Stimulated activated CD8-positive, alpha-beta memory T cell treated with anti-CD3 and anti-CD28 coated beads, Interleukin-2, amount 100 ng/mL, for 1 hour (primary cell): ENCODE data around the gene CPNE9.

ENCODE experiments used
- DNase-seq, 2 donors: peaks; one replicate each; pipeline ENCODE4 v3.0.0-alpha.2; 2020; ENCODE audit warnings: low read depth in 2 of 2

CPNE9 gene, protein sequence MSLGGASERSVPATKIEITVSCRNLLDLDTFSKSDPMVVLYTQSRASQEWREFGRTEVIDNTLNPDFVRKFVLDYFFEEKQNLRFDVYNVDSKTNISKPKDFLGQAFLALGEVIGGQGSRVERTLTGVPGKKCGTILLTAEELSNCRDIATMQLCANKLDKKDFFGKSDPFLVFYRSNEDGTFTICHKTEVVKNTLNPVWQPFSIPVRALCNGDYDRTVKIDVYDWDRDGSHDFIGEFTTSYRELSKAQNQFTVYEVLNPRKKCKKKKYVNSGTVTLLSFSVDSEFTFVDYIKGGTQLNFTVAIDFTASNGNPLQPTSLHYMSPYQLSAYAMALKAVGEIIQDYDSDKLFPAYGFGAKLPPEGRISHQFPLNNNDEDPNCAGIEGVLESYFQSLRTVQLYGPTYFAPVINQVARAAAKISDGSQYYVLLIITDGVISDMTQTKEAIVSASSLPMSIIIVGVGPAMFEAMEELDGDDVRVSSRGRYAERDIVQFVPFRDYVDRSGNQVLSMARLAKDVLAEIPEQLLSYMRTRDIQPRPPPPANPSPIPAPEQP

GRCh38 chr3:9703736-9704346 is at the start of gene CPNE9:
TSS of gene CPNE9 (plus strand) at chr3:9703833. CDS start at chr3:9703997, 164 bp downstream.
- DNase-seq = no peak

DNA sequence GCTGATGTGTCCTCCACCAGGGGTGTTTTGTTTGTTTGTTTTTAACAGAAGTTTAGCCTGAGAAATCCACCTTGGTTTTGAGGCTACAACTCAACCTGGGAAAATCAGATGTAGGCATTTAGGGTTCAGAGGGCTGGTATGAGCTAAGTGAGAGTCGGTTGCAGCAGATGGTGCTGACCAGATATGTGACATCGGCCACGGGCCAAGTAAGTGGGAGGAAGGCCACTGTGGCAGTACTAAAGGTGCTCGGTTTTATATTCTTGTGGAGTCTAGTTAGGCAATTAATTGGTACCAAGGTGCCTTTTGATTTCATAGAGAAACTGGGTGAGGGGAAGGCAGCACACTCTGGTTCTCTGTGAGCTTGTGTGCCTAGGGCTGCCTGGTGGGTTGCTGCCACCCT is 43.8 kb upstream of the CPNE9 start:
- no peak for DNase-seq

- no peak for DNase-seq
Observed at GRCh38 chr3:9660972-9661371, 42.7 kb upstream of the CPNE9 start.

- DNase-seq = no peak
Observed at GRCh38 chr3:9664119-9664751, 39.4 kb upstream of the CPNE9 start.

- DNase-seq = no peak
Observed at GRCh38 chr3:9666704-9667445, 36.8 kb upstream of the CPNE9 start.

DNA sequence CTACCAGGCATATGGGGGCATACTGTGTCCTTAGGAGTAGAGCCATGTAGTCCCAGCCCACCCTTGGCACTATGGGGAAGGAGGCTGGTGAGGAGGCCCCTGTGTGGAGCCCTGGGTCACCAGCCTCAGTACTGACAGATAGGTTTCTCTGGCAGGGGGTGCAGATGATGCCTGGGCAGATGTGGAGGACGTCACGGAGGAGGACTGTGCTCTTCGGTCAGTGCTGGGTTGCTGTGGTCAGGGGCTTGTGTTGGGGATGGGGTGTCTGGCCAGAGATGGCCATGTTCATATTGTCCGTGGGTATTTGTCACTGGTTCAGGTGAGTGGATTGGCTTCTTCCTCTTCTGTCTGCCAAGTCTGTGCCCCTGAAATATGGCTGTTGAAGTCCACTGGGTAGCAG is 34.4 kb upstream of the CPNE9 start:
- DNase-seq = no peak

DNA sequence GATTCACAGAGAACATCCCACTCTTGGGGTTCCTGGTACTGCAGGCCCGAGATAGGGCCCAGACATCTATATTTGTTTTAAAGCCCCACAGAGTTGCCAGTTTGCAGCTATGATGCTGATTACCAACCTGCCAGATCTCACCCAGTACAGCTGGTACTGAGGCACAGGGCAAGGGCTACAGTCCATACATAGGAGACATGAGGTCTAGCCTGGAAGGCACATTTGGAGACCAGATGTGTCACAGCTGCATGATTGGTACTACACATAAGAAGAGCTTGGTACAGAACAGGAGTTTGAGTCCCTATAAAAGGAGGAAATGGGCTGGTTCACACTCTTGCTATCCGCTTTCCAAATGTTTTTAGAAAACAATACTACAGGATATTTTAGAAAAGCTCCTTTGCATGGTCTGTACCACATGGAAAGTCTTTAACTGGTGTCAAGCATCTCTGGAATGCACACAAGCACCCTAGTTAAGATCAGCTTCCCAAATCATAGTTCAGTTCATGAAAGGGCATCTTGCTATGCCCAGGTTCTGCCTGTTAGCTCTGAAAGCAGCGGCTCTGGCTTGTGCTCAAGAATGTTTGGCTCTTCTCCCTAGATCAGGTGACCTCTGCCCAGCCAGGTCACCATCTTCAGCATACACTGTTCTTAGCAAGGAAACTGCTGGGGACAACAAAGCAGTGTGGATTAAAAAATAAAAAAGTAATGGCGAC is 33.8 kb upstream of the CPNE9 start:
- no peak for DNase-seq

GRCh38 chr3:9673082-9673481 is 30.6 kb upstream of the CPNE9 start:
- no peak for DNase-seq

GRCh38 chr3:9673752-9674151 is 29.9 kb upstream of the CPNE9 start:
- no peak for DNase-seq

DNA sequence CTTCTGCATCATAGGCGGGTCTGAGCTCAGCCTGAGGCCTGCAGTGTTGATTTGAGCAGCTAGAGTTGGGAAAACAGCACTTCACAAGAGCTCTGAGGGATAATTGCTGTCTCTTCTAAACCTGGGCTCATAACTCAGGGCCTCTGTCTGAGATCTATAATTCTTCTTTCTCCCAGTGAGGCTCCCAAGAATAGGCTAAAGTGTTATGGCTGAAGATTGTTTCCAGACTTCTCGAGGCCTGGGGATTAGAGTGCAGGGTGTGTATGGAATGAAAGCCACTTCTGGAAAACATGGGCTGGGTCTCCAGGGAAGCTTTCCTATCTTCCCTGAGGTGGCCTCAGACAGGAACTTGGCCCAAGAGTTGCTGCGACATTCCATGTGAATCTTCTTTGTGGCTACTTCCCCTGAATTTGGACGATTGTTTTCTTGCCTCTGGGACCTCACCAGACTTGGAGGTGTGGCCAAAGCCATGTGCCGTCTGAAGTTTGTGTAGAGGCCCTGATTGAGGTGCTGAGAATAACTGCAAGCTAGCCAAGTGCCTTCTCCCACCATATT is 27.8 kb upstream of the CPNE9 start:
- DNase-seq = no peak

DNA sequence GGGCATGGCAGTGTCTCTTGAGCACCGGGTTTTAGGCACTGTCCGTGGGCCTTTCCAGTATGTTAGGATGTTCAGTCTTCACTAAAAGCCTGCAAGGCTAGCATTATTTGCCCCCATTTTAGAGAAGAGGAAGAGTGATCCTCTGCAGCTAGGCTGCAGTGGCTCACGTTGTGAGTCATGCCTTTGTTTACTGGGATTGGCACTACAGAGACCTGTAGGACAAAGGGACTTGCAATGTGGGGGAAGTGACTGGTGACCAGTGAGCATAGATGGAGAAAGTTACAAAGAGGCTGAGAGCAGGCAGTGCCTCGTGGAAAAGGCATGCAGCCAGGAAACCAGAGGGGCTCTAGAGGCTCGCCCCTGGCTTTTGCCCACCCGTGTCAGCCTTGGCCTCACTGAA is 26.8 kb upstream of the CPNE9 start:
- no peak for DNase-seq

- no peak for DNase-seq
Observed at GRCh38 chr3:9678493-9678892, 25.1 kb upstream of the CPNE9 start.

- no peak for DNase-seq
Observed at GRCh38 chr3:9679476-9680080, 24.1 kb upstream of the CPNE9 start.

DNA sequence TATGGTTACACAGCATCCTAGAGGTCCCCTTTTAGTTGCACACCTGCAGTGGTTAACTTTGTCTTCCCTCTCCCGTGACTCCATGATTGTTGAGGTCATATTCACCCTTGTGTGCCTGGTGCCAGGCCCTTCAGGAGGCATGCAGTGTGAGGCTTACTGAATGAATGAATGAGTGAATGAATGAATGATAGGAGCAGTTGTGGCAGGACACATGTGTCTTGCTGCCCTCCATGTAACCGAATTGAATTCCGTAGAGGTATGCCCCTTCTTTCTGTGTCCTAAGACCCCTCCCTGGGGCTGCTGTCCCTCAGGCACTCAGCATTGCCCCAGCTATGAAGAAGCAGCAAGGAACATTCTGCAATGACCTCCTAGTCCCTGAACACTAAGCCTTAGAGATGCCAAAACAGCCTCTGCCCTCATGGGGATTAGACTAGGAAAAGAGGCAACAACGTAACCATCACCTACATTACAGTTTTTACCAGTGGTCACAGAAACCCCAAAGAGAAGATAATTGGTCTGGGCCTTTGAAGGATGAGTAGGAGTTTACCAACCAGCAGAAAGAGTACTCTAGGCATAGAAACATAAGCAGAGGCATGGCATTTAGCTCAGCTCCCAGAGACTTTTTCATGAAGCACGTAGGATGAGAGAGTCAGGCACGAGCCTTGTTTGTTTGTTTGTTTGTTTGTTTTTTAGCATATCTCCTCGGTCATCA is 22.5 kb upstream of the CPNE9 start:
- DNase-seq = no peak

DNA sequence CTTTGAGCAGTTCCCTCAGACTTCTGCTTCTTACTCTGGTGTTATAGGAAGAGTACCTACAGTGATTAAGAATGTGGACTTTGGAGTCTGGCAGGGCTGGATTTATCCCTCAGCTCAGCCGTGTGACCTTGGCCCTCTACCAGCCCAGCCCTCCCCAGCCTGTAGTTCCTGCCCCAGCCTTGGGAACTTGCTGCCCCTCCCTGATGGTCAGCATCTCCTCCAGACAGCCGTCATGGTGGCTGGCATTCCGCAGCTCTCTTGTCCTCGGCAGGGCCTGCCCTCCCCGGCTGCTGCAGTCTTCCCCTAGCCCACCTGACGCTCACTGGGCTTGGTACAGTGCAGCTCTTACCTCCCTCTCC is 21.9 kb upstream of the CPNE9 start:
- DNase-seq = no peak

GRCh38 chr3:9682096-9682495 is 21.5 kb upstream of the CPNE9 start:
- no peak for DNase-seq

GRCh38 chr3:9683426-9683825 is 20.2 kb upstream of the CPNE9 start:
- DNase-seq = no peak

DNA sequence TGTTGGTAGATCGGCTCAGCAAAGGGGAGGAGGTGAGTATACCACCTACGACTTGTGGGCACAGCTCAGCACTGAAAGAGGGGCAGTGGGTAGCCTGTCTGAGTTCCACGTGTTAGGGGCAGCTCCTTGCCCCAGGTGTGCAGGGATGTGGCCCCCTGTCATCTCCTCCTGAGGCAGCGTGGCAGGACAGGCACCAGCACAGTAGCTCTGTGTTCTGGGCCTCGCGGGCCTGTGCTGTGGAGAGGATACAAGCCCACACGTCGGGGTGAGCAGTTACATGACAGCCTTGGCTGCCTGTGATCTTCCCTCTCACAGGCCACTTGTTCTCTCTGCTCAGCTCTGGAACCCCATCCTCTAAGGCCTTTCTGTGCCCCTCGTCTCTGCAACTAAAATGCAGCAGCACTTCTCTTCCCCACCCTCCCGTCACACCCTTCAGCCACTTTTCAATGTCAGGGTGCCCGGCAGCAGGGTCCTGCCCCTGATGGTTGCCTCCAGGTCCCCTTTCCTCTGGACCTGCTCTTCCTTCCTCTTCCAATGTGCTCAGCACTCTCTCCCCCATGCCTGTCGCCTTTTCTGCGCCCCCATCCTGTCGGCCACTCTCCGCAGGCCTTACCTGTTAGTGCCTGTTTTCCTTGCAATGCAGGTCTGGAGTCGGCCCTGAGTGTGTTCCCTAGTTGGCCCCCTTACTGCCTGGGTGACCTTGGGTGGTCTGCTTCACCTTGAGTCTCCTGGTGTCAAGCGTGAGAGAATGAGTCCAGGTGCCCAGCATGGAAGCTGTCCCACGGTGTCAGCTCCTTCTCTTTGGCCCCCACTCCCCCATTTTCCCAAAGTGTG is 18.2 kb upstream of the CPNE9 start:
- no peak for DNase-seq

DNA sequence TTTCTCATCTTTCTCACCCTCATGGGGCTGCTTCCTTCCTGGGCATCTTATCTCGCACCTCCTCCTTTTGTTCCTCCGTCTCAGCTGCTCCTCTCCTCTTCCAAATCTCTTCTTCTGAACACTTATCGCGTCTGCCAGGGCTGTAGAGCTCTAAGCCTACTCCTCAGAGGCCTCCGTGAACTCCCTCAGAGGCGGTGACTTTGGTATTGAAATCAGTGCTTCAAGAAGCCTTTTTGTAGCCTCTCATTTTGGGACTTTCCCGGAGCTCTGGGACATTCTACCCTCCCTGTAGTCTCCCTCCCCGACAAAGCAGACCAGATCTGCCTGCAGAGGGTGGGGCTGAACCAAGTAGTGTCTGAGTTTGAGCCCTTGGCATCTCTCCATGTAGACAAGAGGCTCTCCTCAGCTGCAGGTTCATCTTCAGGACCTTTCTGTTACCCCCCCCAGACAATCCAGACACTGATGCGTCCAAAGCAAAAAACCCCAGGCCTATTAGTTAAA is 17.5 kb upstream of the CPNE9 start:
- no peak for DNase-seq
